ENCODE results near the gene CDR2L. TPM values are rescaled to one million over a fixed set of nuclear protein-coding genes. Genes with fewer than 3 reads are reported as not detected.

Gene CDR2L
- total RNA-seq, 2 experiments from 2014 or later = 0.50 to 0.63 TPM

Other genes with a start within 250 kb of the CDR2L start
- 100 to 1,000 TPM; 320 to 328 TPM for gene NHERF1, start 239.0 kb upstream of the CDR2L start, total RNA-seq
- gene NAT9, start 211.3 kb upstream of the CDR2L start, total RNA-seq = 10 to 100 TPM; 32.1 to 32.3 TPM
- gene GRIN2C, start 127.7 kb upstream of the CDR2L start, total RNA-seq = under 1 TPM in 1 of 2 experiments, not detected in 1; 0.45 TPM
- gene FDXR, start 114.6 kb upstream of the CDR2L start, total RNA-seq = 10 to 100 TPM; 22.9 to 24.0 TPM
- not detected for gene FADS6, start 94.0 kb upstream of the CDR2L start, total RNA-seq
- gene USH1G, start 64.4 kb upstream of the CDR2L start, total RNA-seq = not detected
- gene OTOP2, start 63.4 kb upstream of the CDR2L start, total RNA-seq = not detected
- not detected for gene OTOP3, start 51.7 kb upstream of the CDR2L start, total RNA-seq
- 1 to 10 TPM in 1 of 2 experiments, under 1 TPM in 1; 0.38 to 1.4 TPM for gene HID1, start 14.9 kb upstream of the CDR2L start, total RNA-seq
- gene MRPL58, start 25.0 kb downstream of the CDR2L start, total RNA-seq = 10 to 100 TPM; 45.4 to 49.6 TPM
- gene ATP5PD, start 59.3 kb downstream of the CDR2L start, total RNA-seq = 100 to 1,000 TPM; 242 TPM
- 10 to 100 TPM; 24.2 to 24.9 TPM for gene KCTD2, start 59.6 kb downstream of the CDR2L start, total RNA-seq
- gene SLC16A5, start 100.3 kb downstream of the CDR2L start, total RNA-seq = 10 to 100 TPM; 10.4 TPM
- 10 to 100 TPM; 17.1 to 17.9 TPM for gene ARMC7, start 122.3 kb downstream of the CDR2L start, total RNA-seq
- 10 to 100 TPM; 68.2 to 69.4 TPM for gene NT5C, start 144.1 kb downstream of the CDR2L start, total RNA-seq
- 100 to 1,000 TPM; 305 to 329 TPM for gene JPT1, start 166.9 kb downstream of the CDR2L start, total RNA-seq
- 100 to 1,000 TPM; 548 to 559 TPM for gene SUMO2, start 195.3 kb downstream of the CDR2L start, total RNA-seq
- 100 to 1,000 TPM; 109 to 116 TPM for gene NUP85, start 218.0 kb downstream of the CDR2L start, total RNA-seq